Mucosa of stomach (tissue), 1 donor: ENCODE results near the gene MNS1.
A peak's percentile ranks its signal among the peaks of the same experiment; 100 is the strongest.
"Not testable (repeated sequence)": the region's sequence is repeated elsewhere in the genome, so short reads cannot be mapped to it uniquely, and the experiment has no call there.

Experiments used
- H3K27me3 ChIP-seq: one replicate; pipeline ENCODE4 v1.7.0; 2013; ENCODE audit warnings: mild to moderate bottlenecking, low read length; ENCODE audit not compliant: control insufficient read depth, insufficient read depth
- H3K36me3 ChIP-seq: one replicate; pipeline ENCODE4 v1.7.0; 2013; ENCODE audit warnings: low read length; ENCODE audit not compliant: control insufficient read depth, insufficient read depth
- H3K4me1 ChIP-seq: one replicate; pipeline ENCODE4 v1.7.0; 2013; ENCODE audit warnings: mild to moderate bottlenecking, low read length; ENCODE audit not compliant: control insufficient read depth, insufficient read depth
- H3K4me3 ChIP-seq: one replicate; pipeline ENCODE4 v1.7.0; 2013; ENCODE audit warnings: low read length
- H3K9ac ChIP-seq: one replicate; pipeline ENCODE4 v1.7.0; 2013; ENCODE audit warnings: mild to moderate bottlenecking, low read length, moderate library complexity
- H3K9me3 ChIP-seq: one replicate; pipeline ENCODE4 v1.7.0; 2013; ENCODE audit warnings: mild to moderate bottlenecking, low read length, moderate library complexity; ENCODE audit not compliant: control insufficient read depth
- donor health status: Pancreatic carcinoma.

Gene MNS1, protein sequence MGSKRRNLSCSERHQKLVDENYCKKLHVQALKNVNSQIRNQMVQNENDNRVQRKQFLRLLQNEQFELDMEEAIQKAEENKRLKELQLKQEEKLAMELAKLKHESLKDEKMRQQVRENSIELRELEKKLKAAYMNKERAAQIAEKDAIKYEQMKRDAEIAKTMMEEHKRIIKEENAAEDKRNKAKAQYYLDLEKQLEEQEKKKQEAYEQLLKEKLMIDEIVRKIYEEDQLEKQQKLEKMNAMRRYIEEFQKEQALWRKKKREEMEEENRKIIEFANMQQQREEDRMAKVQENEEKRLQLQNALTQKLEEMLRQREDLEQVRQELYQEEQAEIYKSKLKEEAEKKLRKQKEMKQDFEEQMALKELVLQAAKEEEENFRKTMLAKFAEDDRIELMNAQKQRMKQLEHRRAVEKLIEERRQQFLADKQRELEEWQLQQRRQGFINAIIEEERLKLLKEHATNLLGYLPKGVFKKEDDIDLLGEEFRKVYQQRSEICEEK

GRCh38 chr15:56464893-56465520, at the start of gene MNS1:
TSS of gene MNS1 (minus strand) at chr15:56465137. CDS start at chr15:56464972, 165 bp downstream.
- peak within 1 kb of the TSS; percentile 4 for H3K4me3 ChIP-seq
- H3K4me1 ChIP-seq = no peaks in the 10 kb centered on the region
- no peaks in the 10 kb centered on the region for H3K9me3 ChIP-seq
- H3K9ac ChIP-seq = peak within 1 kb of the TSS; percentile 52
- no peaks in the 10 kb centered on the region for H3K27me3 ChIP-seq
- H3K36me3 ChIP-seq = no peaks in the 10 kb centered on the region

- no peak overlapping the region for H3K9ac ChIP-seq
- H3K36me3 ChIP-seq = no peaks in the 10 kb centered on the region
- no peaks in the 10 kb centered on the region for H3K27me3 ChIP-seq
Observed at GRCh38 chr15:56496635-56497034, 31.7 kb upstream of the MNS1 start.

DNA sequence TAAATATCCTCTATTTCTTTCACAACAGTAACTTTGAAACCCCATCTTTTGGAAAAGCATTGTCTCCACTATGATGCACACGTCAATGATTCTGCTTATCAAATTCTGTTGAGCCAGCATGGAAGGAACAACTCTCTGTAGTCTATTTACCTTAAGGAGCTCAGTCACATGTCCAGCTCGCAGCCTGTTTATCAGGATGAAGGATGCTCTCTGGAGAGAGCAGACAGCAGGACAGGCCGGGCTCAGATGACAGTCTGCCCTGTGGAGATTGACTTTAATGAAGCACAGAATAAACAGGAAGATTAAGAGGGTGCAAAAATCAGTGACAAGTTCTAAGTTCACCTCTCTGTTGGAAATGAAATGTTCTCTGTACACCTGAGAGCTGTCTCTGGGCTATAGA, 30.6 kb upstream of the MNS1 start:
- no peaks in the 10 kb centered on the region for H3K36me3 ChIP-seq
- no peaks in the 10 kb centered on the region for H3K9me3 ChIP-seq
- H3K4me3 ChIP-seq = no peak overlapping the region
- peaks cover 12% of the 10 kb centered on the region for H3K4me1 ChIP-seq
- no peak overlapping the region for H3K9ac ChIP-seq
- no peaks in the 10 kb centered on the region for H3K27me3 ChIP-seq

More at GRCh38 chr15:56496635-56497034, 31.7 kb upstream of the MNS1 start:
- H3K4me1 ChIP-seq = peaks cover 12% of the 10 kb centered on the region
- H3K4me3 ChIP-seq = no peak overlapping the region
- H3K9me3 ChIP-seq = no peaks in the 10 kb centered on the region

GRCh38 chr15:56495053-56495452, 30.1 kb upstream of the MNS1 start:
- H3K4me3 ChIP-seq = no peak overlapping the region
- H3K9ac ChIP-seq = no peak overlapping the region
- H3K4me1 ChIP-seq = peaks cover 12% of the 10 kb centered on the region
- no peaks in the 10 kb centered on the region for H3K27me3 ChIP-seq
- no peaks in the 10 kb centered on the region for H3K36me3 ChIP-seq
- no peaks in the 10 kb centered on the region for H3K9me3 ChIP-seq

- Histone ChIP-seq H3K4me1 (peaks cover 12% of the 10 kb centered on the region), H3K36me3 (no peaks in the 10 kb centered on the region), H3K9ac (no peak overlapping the region), H3K4me3 (no peak overlapping the region), H3K27me3 (no peaks in the 10 kb centered on the region), H3K9me3 (no peaks in the 10 kb centered on the region)
Observed at GRCh38 chr15:56492791-56493555, 28.0 kb upstream of the MNS1 start.

- Histone ChIP-seq H3K27me3 (no peaks in the 10 kb centered on the region), H3K4me1 (peaks cover 12% of the 10 kb centered on the region), H3K4me3 (no peak overlapping the region)
Observed at GRCh38 chr15:56492236-56492635, 27.3 kb upstream of the MNS1 start.

GRCh38 chr15:56491110-56491722, 26.3 kb upstream of the MNS1 start:
- Histone ChIP-seq H3K36me3 (no peaks in the 10 kb centered on the region), H3K4me3 (no peak overlapping the region), H3K4me1 (peaks cover 8% of the 10 kb centered on the region), H3K27me3 (no peaks in the 10 kb centered on the region), H3K9ac (no peak overlapping the region), H3K9me3 (no peaks in the 10 kb centered on the region)

More at GRCh38 chr15:56492236-56492635, 27.3 kb upstream of the MNS1 start:
- Histone ChIP-seq H3K9ac (no peak overlapping the region), H3K36me3 (no peaks in the 10 kb centered on the region), H3K9me3 (no peaks in the 10 kb centered on the region)

- no peak overlapping the region for H3K9ac ChIP-seq
- H3K36me3 ChIP-seq = no peaks in the 10 kb centered on the region
- H3K4me1 ChIP-seq = peaks cover 8% of the 10 kb centered on the region
- no peaks in the 10 kb centered on the region for H3K27me3 ChIP-seq
- H3K4me3 ChIP-seq = no peak overlapping the region
- no peaks in the 10 kb centered on the region for H3K9me3 ChIP-seq
Observed at GRCh38 chr15:56490461-56490860, 25.5 kb upstream of the MNS1 start.

DNA sequence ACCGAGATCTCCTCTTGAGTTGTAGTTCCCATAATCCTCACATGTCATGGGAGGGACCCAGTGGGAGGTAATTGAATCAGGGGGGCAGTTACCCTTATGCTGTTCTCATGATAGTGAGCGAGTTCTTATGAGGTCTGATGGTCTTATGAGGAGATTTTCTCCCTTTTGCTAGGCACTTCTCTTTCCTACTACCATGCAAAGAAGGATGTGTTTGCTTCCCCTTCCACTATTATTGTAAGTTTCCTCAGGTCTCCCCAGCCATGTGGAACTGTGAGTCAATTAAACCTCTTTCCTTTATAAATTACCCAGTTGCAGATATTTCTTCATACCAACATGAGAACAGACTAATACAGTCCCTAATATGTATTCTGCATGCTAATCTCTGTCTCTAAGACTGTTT, 21.3 kb upstream of the MNS1 start:
- H3K9me3 ChIP-seq, H3K4me1 ChIP-seq, H3K36me3 ChIP-seq, H3K27me3 ChIP-seq, H3K9ac ChIP-seq, H3K4me3 ChIP-seq: not testable (repeated sequence)

- H3K4me3 ChIP-seq, H3K36me3 ChIP-seq: not testable (repeated sequence)
Observed at GRCh38 chr15:56485426-56485825, 20.5 kb upstream of the MNS1 start.

GRCh38 chr15:56484287-56484686, 19.4 kb upstream of the MNS1 start:
- Histone ChIP-seq H3K27me3 (no peaks in the 10 kb centered on the region), H3K36me3 (no peaks in the 10 kb centered on the region), H3K4me3 (no peak overlapping the region), H3K9ac (no peak overlapping the region), H3K4me1 (no peaks in the 10 kb centered on the region), H3K9me3 (no peaks in the 10 kb centered on the region)

More at GRCh38 chr15:56485426-56485825, 20.5 kb upstream of the MNS1 start:
- not testable (repeated sequence) for H3K4me1 ChIP-seq, H3K9ac ChIP-seq, H3K27me3 ChIP-seq, H3K9me3 ChIP-seq
